CD4-positive, alpha-beta memory T cell (primary cell): ENCODE measurements around the gene MUC4. TPM values are rescaled to one million over a fixed set of nuclear protein-coding genes. Genes with fewer than 3 reads are reported as not detected.

Experiments
- CTCF ChIA-PET: fragments of 350-600 bp; sonication (Branson Sonifier 250); formaldehyde crosslinking; loops from one replicate; lab custom pipeline; 2021; ENCODE audit warnings: inconsistent platforms; ENCODE audit not compliant: partially characterized antibody; lab: Charles Lee
- POLR2A ChIA-PET: fragments of 350-600 bp; sonication (Branson Sonifier 250); formaldehyde crosslinking; loops from one replicate; lab custom pipeline; 2021; ENCODE audit not compliant: partially characterized antibody; lab: Charles Lee
- DNase-seq, 5 donors: peaks; one replicate each; pipeline versions ENCODE4 v3.0.0 to v3.0.0-alpha.2; 2020 to 2022; ENCODE audit warnings: mixed read lengths in 1 of 5
- H3K27ac ChIP-seq: one replicate; pipeline ENCODE4 v1.7.0; 2013; ENCODE audit warnings: low read depth, low read length
- H3K27me3 ChIP-seq: 2 replicates; pipeline ENCODE4 v1.7.0; 2013; ENCODE audit warnings: mild to moderate bottlenecking, low read length, moderate library complexity; ENCODE audit not compliant: insufficient read depth
- H3K36me3 ChIP-seq: 2 replicates; pipeline ENCODE4 v1.7.0; 2013; ENCODE audit warnings: mild to moderate bottlenecking, low read length, moderate library complexity; ENCODE audit not compliant: insufficient read depth
- H3K4me1 ChIP-seq: 2 replicates; pipeline ENCODE4 v1.7.0; 2013; ENCODE audit warnings: mild to moderate bottlenecking, low read length, moderate library complexity; ENCODE audit not compliant: insufficient read depth
- H3K4me3 ChIP-seq, 2 donors: one replicate each; pipeline ENCODE4 v1.7.0; 2013; ENCODE audit warnings: low read length in 2 of 2, mild to moderate bottlenecking in 1 of 2
- H3K9me3 ChIP-seq, 2 donors: one replicate each; pipeline ENCODE4 v1.7.0; 2013; ENCODE audit warnings: low read length in 2 of 2, control low read depth in 1 of 2; ENCODE audit not compliant: control insufficient read depth in 1 of 2
- H3K27ac Mint-ChIP-seq, 7 donors: one replicate each; pipeline ENCODE4 v1.8.0; 2020 to 2021; ENCODE audit warnings: mixed read lengths in 7 of 7, mild to moderate bottlenecking in 6 of 7, inconsistent platforms in 3 of 7, moderate library complexity in 3 of 7
- H3K27me3 Mint-ChIP-seq, 2 donors: one replicate each; pipeline ENCODE4 v1.8.0; 2020 to 2021; ENCODE audit warnings: mixed read lengths in 2 of 2
- H3K36me3 Mint-ChIP-seq, 2 donors: one replicate each; pipeline ENCODE4 v1.8.0; 2020 to 2021; ENCODE audit warnings: mixed read lengths in 2 of 2, inconsistent platforms in 1 of 2, mild to moderate bottlenecking in 1 of 2
- H3K4me1 Mint-ChIP-seq, 4 donors: one replicate each; pipeline ENCODE4 v1.8.0; 2020 to 2021; ENCODE audit warnings: mixed read lengths in 4 of 4, mild to moderate bottlenecking in 1 of 4
- H3K4me3 Mint-ChIP-seq, 8 donors: one replicate each; pipeline ENCODE4 v1.8.0; 2020 to 2021; ENCODE audit warnings: mixed read lengths in 8 of 8, mild to moderate bottlenecking in 7 of 8, moderate library complexity in 6 of 8, inconsistent platforms in 3 of 8
- H3K9me3 Mint-ChIP-seq, 8 donors: one replicate each; pipeline ENCODE4 v1.8.0; 2020 to 2021; ENCODE audit warnings: mixed read lengths in 8 of 8, mild to moderate bottlenecking in 5 of 8, inconsistent platforms in 3 of 8, moderate library complexity in 1 of 8
- intact Hi-C: fragments of 100-400 bp; cut with micrococcal nuclease; formaldehyde crosslinking; loops from one replicate; pipeline ENCODE4 v1.15.1; 2023
- polyA plus RNA-seq, 2 donors: library from polyadenylated mRNA; unstranded; fragments of 300-500 nt; fragmentation: Illumina TruSeq; gene quantifications; one replicate each; pipeline ENCODE4 v1.2.3, GENCODE V29; 2021
- total RNA-seq, 2 experiments: library from RNA; stranded (reverse); gene quantifications; one replicate each; pipeline ENCODE4 v1.2.3, GENCODE V29; 2021

The MUC4 gene
- total and polyA plus RNA-seq, 4 experiments from 2014 or later, result not detected

GRCh38 chr3:195768831-195769303, 42.9 kb downstream of the MUC4 start:
- POLR2A ChIA-PET, result no interaction called here
- Mint-ChIP-seq H3K4me3 (no peak overlapping the region), H3K27me3 (peaks cover 0 to 10% of the 10 kb centered on the region in 2 donors), H3K36me3 (no peaks in the 10 kb centered on the region), H3K9me3 (no peaks in the 10 kb centered on the region), H3K4me1 (no peaks in the 10 kb centered on the region), H3K27ac (peak overlapping the region in 1 of 7 donors; percentile 46)
- CTCF ChIA-PET, result no interaction called here
- H3K36me3 ChIP-seq, result no peaks in the 10 kb centered on the region
- H3K4me1 ChIP-seq, result no peaks in the 10 kb centered on the region
- H3K9me3 ChIP-seq, result no peaks in the 10 kb centered on the region
- no peak overlapping the region for H3K27ac ChIP-seq
- no peak for DNase-seq
- no peaks in the 10 kb centered on the region for H3K27me3 ChIP-seq
- intact Hi-C loops, result no loop called here
- no peak overlapping the region for H3K4me3 ChIP-seq

GRCh38 chr3:195768414-195768813, 43.3 kb downstream of the MUC4 start:
- intact Hi-C loops, result no loop called here
- POLR2A ChIA-PET, result no interaction called here
- H3K27ac Mint-ChIP-seq, result peak overlapping the region in 1 of 7 donors; percentile 46
- H3K27me3 Mint-ChIP-seq, result peaks cover 2 to 12% of the 10 kb centered on the region in 2 donors
- H3K27me3 ChIP-seq, result no peaks in the 10 kb centered on the region
- DNase-seq, result no peak
- no peak overlapping the region for H3K27ac ChIP-seq
- no peaks in the 10 kb centered on the region for H3K4me1 Mint-ChIP-seq
- no peaks in the 10 kb centered on the region for H3K36me3 ChIP-seq
- no peaks in the 10 kb centered on the region for H3K4me1 ChIP-seq
- H3K36me3 Mint-ChIP-seq, result no peaks in the 10 kb centered on the region
- H3K4me3 ChIP-seq, result no peak overlapping the region
- H3K9me3 Mint-ChIP-seq, result no peaks in the 10 kb centered on the region
- H3K4me3 Mint-ChIP-seq, result no peak overlapping the region
- CTCF ChIA-PET, result no interaction called here
- H3K9me3 ChIP-seq, result no peaks in the 10 kb centered on the region

- Mint-ChIP-seq H3K27ac (no peak overlapping the region), H3K9me3 (no peaks in the 10 kb centered on the region), H3K4me1 (no peaks in the 10 kb centered on the region), H3K4me3 (no peak overlapping the region), H3K36me3 (no peaks in the 10 kb centered on the region), H3K27me3 (peaks cover 3 to 15% of the 10 kb centered on the region in 2 donors)
- H3K9me3 ChIP-seq, result no peaks in the 10 kb centered on the region
- no peaks in the 10 kb centered on the region for H3K36me3 ChIP-seq
- no peak for DNase-seq
- ChIA-PET POLR2A (no interaction called here), CTCF (no interaction called here)
- H3K27me3 ChIP-seq, result no peaks in the 10 kb centered on the region
- intact Hi-C loops, result no loop called here
- H3K27ac ChIP-seq, result no peak overlapping the region
- H3K4me1 ChIP-seq, result no peaks in the 10 kb centered on the region
- no peak overlapping the region for H3K4me3 ChIP-seq
Measured at GRCh38 chr3:195767792-195768191, 43.9 kb downstream of the MUC4 start.

DNA sequence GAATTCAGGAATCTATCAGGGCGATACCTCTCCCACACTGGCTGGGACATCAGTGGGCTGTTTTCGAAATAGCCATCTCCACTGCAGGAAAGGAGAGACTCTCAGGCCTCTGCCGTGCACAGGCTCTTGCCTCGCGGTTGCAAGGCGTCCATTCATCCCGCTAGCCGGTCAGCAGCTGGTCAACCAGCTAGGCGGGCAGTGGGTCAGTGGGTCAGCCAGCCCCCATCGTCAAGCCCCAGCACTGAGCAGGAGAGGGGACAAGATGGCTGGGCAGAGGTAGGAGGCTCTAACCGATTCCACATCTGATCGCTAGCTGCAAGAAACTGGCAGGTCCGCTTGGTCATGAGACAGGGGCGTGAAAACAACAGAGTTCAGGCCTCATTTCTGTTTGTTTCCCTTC, 45.1 kb downstream of the MUC4 start:
- Histone ChIP-seq H3K4me1 (no peaks in the 10 kb centered on the region), H3K4me3 (no peak overlapping the region), H3K27me3 (no peaks in the 10 kb centered on the region), H3K9me3 (no peaks in the 10 kb centered on the region), H3K27ac (no peak overlapping the region), H3K36me3 (no peaks in the 10 kb centered on the region)
- H3K27me3 Mint-ChIP-seq, result peaks cover 3 to 15% of the 10 kb centered on the region in 2 donors
- ChIA-PET CTCF (no interaction called here), POLR2A (no interaction called here)
- no peaks in the 10 kb centered on the region for H3K36me3 Mint-ChIP-seq
- H3K9me3 Mint-ChIP-seq, result no peaks in the 10 kb centered on the region
- intact Hi-C loops, result no loop called here
- no peak overlapping the region for H3K27ac Mint-ChIP-seq
- DNase-seq, result no peak
- no peak overlapping the region for H3K4me3 Mint-ChIP-seq
- no peaks in the 10 kb centered on the region for H3K4me1 Mint-ChIP-seq

DNA sequence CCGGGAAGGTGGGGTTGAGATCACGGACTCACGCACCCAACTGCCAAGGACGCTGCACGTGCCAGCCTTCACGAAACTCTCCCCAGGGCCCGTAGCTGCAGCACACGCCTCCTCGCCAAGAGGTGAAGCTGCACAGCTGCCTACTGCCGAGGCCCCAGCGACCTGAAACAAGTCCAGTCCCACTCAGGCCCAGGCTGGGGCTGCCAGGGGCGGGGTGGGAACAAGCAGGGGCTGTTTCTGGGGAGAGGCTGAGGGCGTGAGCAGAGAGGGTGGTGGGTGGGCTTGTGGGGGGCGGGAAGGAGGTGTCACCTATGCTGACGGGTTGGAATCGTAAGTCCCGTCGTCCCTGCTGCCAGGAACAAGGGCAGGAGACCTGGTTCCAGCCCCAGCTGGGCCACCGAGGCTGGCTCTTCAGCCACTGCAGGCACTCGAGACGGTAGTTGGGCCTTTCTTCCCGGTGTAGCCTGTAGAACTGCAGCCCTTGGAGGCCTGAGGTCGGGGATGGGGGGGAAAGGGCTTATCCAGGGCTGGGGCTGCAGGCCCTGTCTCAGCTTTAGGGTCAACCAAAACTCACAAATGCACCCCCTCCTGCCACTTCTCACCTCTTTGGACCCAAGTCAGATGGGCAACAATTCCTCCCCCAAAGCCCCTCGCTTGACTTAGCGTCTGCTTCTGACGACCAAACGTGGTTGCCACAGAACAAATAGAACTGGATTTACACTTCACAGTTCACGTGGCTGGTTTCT, 46.6 kb downstream of the MUC4 start:
- Mint-ChIP-seq H3K4me1 (no peaks in the 10 kb centered on the region), H3K36me3 (no peaks in the 10 kb centered on the region), H3K27ac (no peak overlapping the region), H3K27me3 (peaks cover 11 to 17% of the 10 kb centered on the region in 2 donors), H3K4me3 (no peak overlapping the region), H3K9me3 (no peaks in the 10 kb centered on the region)
- Histone ChIP-seq H3K9me3 (no peaks in the 10 kb centered on the region), H3K4me3 (no peak overlapping the region), H3K36me3 (no peaks in the 10 kb centered on the region), H3K4me1 (no peaks in the 10 kb centered on the region), H3K27ac (no peak overlapping the region), H3K27me3 (no peaks in the 10 kb centered on the region)
- intact Hi-C loops, result no loop called here
- no peak for DNase-seq
- ChIA-PET CTCF (no interaction called here), POLR2A (interaction anchor here (1.0 kb wide), 1 partner anchor 17 kb away, joined by 3 read pairs; no protein-coding TSS in a partner anchor)

DNA sequence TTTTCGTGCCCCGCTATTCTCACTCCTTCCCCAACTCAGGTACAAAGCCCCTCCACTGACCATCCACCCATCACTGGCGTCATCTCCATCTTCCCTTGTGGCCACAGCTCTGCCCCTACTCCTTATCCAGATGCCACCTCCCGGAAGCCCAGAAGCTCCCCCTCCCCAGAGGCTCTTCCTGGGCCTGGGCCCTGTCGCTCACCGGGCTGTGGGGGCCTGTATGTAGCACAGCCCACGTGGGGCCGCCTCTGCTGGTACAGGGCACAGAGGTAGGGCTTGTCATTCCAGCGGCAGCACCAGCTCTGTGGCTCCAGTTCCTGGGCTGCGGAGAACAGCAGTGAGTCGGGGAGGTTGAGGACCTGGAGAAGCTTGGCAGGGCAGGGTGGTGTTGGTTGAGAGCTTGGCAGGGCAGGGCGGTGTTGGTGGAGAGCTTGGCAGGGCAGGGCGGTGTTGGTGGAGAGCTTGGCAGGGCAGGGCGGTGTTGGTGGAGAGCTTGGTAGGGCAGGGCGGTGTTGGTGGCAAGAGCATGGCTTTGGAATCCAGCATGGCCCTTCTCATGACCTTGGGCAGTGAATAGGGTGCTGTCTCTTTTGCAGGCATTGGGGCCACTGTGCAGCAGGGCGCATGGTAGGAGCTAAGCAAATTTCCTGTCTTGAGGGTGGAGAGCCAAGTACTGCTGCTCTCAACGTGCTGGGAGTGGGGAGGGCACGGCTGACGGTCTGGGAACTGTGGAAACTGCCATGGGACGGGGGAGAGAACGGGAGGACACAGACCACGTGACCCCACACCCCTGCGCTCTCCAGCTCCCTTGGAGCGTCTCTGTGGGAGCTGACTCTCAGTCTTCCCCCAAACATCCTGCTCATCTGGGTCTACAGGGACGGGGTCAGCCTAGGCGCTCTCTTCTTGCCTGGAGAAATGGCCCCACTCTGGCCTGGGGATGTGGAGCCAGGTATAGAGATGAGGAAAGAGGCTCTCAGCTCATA, 47.6 kb downstream of the MUC4 start:
- Histone ChIP-seq H3K9me3 (no peaks in the 10 kb centered on the region), H3K36me3 (no peaks in the 10 kb centered on the region), H3K27ac (no peak overlapping the region), H3K27me3 (no peaks in the 10 kb centered on the region), H3K4me3 (no peak overlapping the region), H3K4me1 (no peaks in the 10 kb centered on the region)
- DNase-seq, result no peak
- H3K9me3 Mint-ChIP-seq, result no peaks in the 10 kb centered on the region
- intact Hi-C loops, result no loop called here
- peaks cover 19 to 21% of the 10 kb centered on the region in 2 donors for H3K27me3 Mint-ChIP-seq
- no peaks in the 10 kb centered on the region for H3K4me1 Mint-ChIP-seq
- CTCF ChIA-PET, result no interaction called here
- POLR2A ChIA-PET, result interaction anchor here (1.0 kb wide), 1 partner anchor 16 kb away, joined by 3 read pairs; no protein-coding TSS in a partner anchor
- H3K4me3 Mint-ChIP-seq, result no peak overlapping the region
- H3K27ac Mint-ChIP-seq, result no peak overlapping the region
- H3K36me3 Mint-ChIP-seq, result no peaks in the 10 kb centered on the region
